ENCODE measurements around the gene BTG4.

The BTG4 gene

DNA sequence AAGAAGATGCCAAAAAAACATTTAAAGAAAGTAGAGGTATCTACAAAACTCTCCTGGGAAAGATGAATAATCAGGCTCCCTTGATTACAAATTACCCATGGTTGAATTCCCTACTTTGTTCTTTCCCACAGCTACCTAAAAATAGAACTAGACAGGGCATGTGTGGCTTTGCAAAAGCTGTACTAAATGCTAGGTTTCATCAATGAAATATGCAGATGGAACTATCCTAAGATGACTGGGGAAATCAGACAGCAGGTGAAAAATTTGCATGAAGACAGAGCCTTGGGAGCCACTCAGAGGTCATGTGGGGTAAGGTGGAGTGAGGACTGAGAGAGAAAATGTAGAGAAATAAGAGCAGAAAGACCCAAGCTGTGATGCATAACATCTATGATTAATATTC is 43.1 kb upstream of the BTG4 start:
- TF ChIP-seq, protein P1, sequence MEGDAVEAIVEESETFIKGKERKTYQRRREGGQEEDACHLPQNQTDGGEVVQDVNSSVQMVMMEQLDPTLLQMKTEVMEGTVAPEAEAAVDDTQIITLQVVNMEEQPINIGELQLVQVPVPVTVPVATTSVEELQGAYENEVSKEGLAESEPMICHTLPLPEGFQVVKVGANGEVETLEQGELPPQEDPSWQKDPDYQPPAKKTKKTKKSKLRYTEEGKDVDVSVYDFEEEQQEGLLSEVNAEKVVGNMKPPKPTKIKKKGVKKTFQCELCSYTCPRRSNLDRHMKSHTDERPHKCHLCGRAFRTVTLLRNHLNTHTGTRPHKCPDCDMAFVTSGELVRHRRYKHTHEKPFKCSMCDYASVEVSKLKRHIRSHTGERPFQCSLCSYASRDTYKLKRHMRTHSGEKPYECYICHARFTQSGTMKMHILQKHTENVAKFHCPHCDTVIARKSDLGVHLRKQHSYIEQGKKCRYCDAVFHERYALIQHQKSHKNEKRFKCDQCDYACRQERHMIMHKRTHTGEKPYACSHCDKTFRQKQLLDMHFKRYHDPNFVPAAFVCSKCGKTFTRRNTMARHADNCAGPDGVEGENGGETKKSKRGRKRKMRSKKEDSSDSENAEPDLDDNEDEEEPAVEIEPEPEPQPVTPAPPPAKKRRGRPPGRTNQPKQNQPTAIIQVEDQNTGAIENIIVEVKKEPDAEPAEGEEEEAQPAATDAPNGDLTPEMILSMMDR (IDR thresholded peaks at IDR 0.05; ENCODE audit: control insufficient read depth, insufficient read depth, low read depth, low read length, missing control alignments): no peak
- no peak for DNase-seq (ENCODE audit: low read depth)

DNA sequence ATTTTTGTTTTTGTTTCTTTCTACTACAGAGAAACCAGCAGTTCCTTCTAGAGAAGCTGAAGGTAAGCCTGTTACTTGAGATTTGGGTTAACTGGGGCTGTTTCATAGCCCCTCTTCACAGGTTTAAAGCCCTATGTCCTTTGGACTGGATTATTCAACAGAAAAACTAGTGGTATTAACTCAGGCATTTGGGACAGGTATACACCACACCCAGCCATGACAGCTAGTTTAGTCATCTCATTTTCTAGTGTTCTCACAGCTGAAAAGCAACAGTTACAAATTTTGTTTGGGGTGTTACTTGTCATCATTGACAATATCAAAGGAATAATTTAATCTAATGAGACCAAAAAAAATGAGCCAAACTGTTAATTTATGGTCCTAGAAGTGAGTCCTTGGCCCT is 42.3 kb upstream of the BTG4 start:
- no peak for DNase-seq (ENCODE audit: low read depth)
- H3K4me3 ChIP-seq (ENCODE audit: control insufficient read depth, low read depth, low read length): no peak overlapping the region
- TF ChIP-seq, protein P1 (IDR thresholded peaks at IDR 0.05; ENCODE audit: control insufficient read depth, insufficient read depth, low read depth, low read length, missing control alignments): no peak

More for the DNA sequence above, 43.1 kb upstream of the BTG4 start:
- H3K4me3 ChIP-seq (ENCODE audit: control insufficient read depth, low read depth, low read length): no peak overlapping the region

DNA sequence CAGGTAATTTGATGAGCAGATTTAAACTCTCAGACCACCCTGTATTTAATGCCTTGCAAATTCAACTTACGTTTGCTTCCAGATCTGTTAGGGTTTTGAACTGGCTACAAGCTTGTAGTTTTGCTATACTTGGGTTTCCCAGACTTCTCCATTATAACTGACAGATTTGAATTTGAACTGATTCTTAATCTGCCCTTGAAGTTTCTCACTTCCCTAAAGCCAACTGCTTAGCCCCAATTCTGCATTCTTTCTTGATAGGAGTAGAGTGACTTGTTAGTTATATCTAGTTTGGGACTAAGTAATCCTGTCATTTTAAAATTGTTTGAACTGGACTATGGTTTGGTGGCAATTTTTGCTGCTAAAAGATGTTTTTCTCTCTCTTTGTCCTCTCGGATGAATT is 38.1 kb upstream of the BTG4 start:
- H3K4me3 ChIP-seq (ENCODE audit: control insufficient read depth, low read depth, low read length): no peak overlapping the region
- TF ChIP-seq, protein P1 (IDR thresholded peaks at IDR 0.05; ENCODE audit: control insufficient read depth, insufficient read depth, low read depth, low read length, missing control alignments): no peak
- no peak for DNase-seq (ENCODE audit: low read depth)

DNA sequence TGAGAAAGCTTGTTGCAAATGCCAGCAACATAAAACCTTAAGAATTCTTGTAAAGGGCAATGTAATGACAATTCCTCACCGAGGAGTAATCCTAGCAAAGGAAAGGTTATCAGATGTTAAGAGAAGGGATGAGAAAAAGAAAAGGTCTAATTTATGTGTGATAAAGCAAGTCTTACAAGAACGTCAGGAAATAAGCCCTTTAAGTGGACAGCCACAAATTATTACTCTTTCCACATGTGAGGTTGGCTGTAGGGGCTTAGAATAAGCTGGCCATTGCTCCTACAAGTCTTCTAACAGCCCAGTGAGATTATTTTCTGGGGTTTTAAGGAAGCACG is 37.6 kb upstream of the BTG4 start:
- no peak for DNase-seq (ENCODE audit: low read depth)
- TF ChIP-seq, protein P1 (IDR thresholded peaks at IDR 0.05; ENCODE audit: control insufficient read depth, insufficient read depth, low read depth, low read length, missing control alignments): no peak
- H3K4me3 ChIP-seq (ENCODE audit: control insufficient read depth, low read depth, low read length): no peak overlapping the region

DNA sequence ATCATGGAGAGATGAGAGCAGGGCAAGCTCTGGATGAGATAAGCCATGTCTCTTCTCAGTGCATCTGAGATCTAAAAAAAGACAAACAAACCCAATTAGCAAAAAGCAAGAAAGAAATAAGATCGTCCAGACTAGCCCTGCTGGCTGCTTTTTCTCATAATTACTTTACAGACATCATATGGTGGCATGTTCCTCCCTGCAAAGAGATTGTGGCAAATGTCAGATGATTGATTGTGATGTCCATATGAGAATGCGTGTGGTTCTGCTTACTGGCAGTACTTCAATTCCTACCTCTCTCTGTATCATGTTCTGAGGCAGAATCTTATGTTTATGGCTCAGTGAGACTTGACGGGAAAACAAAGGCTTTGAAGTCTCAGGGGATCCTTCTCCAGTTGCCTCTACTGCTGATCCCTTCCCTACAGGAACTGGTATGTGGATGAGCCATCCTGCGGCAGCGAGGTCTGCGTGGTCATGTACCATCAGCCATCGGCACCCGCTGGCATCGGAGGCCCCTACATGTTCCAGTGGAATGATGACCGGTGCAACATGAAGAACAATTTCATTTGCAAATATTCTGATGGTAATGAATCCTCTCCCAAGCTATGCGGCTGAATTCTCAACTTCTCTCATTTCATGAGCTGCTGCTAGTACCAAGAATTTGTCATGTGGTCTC is 37.1 kb upstream of the BTG4 start:
- DNase-seq (ENCODE audit: low read depth): no peak
- no peak overlapping the region for H3K4me3 ChIP-seq (ENCODE audit: control insufficient read depth, low read depth, low read length)
- TF ChIP-seq, protein P1 (IDR thresholded peaks at IDR 0.05; ENCODE audit: control insufficient read depth, insufficient read depth, low read depth, low read length, missing control alignments): no peak

DNA sequence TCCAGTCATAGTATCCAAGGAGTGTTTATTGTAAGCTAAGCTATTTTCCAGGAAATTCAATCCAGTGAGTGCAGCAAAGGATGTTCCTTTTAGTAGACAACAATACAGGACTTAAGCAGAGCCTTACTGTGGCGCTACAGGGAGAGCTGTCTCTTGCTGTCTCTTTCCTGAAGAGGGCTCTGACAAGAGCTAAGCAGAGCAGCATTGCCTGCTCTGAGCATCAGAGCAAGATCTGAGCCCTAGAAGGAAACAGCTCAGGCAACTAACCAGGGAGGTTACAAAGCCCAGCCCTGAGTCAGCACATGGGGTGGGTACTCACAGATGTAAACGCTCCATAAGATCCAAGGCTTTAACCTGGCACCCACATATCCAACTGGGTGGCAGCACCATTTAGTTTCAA is 36.3 kb upstream of the BTG4 start:
- TF ChIP-seq, protein P1 (IDR thresholded peaks at IDR 0.05; ENCODE audit: control insufficient read depth, insufficient read depth, low read depth, low read length, missing control alignments): no peak
- DNase-seq (ENCODE audit: low read depth): no peak
- no peak overlapping the region for H3K4me3 ChIP-seq (ENCODE audit: control insufficient read depth, low read depth, low read length)

Measured in AG09309 (cell line).